ENCODE data around the gene MAML2.

Gene MAML2

GRCh38 chr11:95961758-95962157 is 381.2 kb downstream of the MAML2 start:
- no peaks in the 10 kb centered on the region for H3K36me3 ChIP-seq (ENCODE audit: insufficient read depth, low read length)
- H3K27me3 ChIP-seq (ENCODE audit: insufficient read depth, low read length), result no peaks in the 10 kb centered on the region
- H2AFZ ChIP-seq (ENCODE audit: low read depth, low read length), result no peak overlapping the region
- no peaks in the 10 kb centered on the region for H3K9me3 ChIP-seq (ENCODE audit: low read length)
- no peak overlapping the region for H3K4me3 ChIP-seq (ENCODE audit: low read length)
- no peaks in the 10 kb centered on the region for H3K4me1 ChIP-seq (ENCODE audit: insufficient read depth, low read length)

- H3K4me1 ChIP-seq (ENCODE audit: insufficient read depth, low read length), result no peaks in the 10 kb centered on the region
- no peak overlapping the region for H2AFZ ChIP-seq (ENCODE audit: low read depth, low read length)
Measured at GRCh38 chr11:95950905-95951304, 392.1 kb downstream of the MAML2 start.

GRCh38 chr11:95948637-95949036 is 394.4 kb downstream of the MAML2 start:
- Histone ChIP-seq H3K9me3 (ENCODE audit: low read length) (peaks cover 14% of the 10 kb centered on the region), H3K27me3 (ENCODE audit: insufficient read depth, low read length) (no peaks in the 10 kb centered on the region), H3K4me1 (ENCODE audit: insufficient read depth, low read length) (no peaks in the 10 kb centered on the region), H3K36me3 (ENCODE audit: insufficient read depth, low read length) (no peaks in the 10 kb centered on the region), H2AFZ (ENCODE audit: low read depth, low read length) (no peak overlapping the region), H3K4me3 (ENCODE audit: low read length) (no peak overlapping the region)

More at GRCh38 chr11:95950905-95951304, 392.1 kb downstream of the MAML2 start:
- Histone ChIP-seq H3K9me3 (ENCODE audit: low read length) (peaks cover 8% of the 10 kb centered on the region), H3K36me3 (ENCODE audit: insufficient read depth, low read length) (no peaks in the 10 kb centered on the region), H3K27me3 (ENCODE audit: insufficient read depth, low read length) (no peaks in the 10 kb centered on the region), H3K4me3 (ENCODE audit: low read length) (no peak overlapping the region)

- Histone ChIP-seq H2AFZ (ENCODE audit: low read depth, low read length) (no peak overlapping the region), H3K27me3 (ENCODE audit: insufficient read depth, low read length) (no peaks in the 10 kb centered on the region), H3K9me3 (ENCODE audit: low read length) (peaks cover 14% of the 10 kb centered on the region), H3K36me3 (ENCODE audit: insufficient read depth, low read length) (no peaks in the 10 kb centered on the region), H3K4me3 (ENCODE audit: low read length) (no peak overlapping the region), H3K4me1 (ENCODE audit: insufficient read depth, low read length) (no peaks in the 10 kb centered on the region)
Measured at GRCh38 chr11:95944623-95945022, 398.4 kb downstream of the MAML2 start.

- peaks cover 12% of the 10 kb centered on the region for H3K9me3 ChIP-seq (ENCODE audit: low read length)
- no peaks in the 10 kb centered on the region for H3K36me3 ChIP-seq (ENCODE audit: insufficient read depth, low read length)
- H3K27me3 ChIP-seq (ENCODE audit: insufficient read depth, low read length), result no peaks in the 10 kb centered on the region
- H3K4me3 ChIP-seq (ENCODE audit: low read length), result no peak overlapping the region
- no peak overlapping the region for H2AFZ ChIP-seq (ENCODE audit: low read depth, low read length)
- H3K4me1 ChIP-seq (ENCODE audit: insufficient read depth, low read length), result no peaks in the 10 kb centered on the region
Measured at GRCh38 chr11:95943546-95943945, 399.4 kb downstream of the MAML2 start.

- no peak overlapping the region for H3K4me3 ChIP-seq (ENCODE audit: low read length)
- no peaks in the 10 kb centered on the region for H3K36me3 ChIP-seq (ENCODE audit: insufficient read depth, low read length)
- H3K4me1 ChIP-seq (ENCODE audit: insufficient read depth, low read length), result peaks cover 4% of the 10 kb centered on the region
- no peak overlapping the region for H2AFZ ChIP-seq (ENCODE audit: low read depth, low read length)
- H3K9me3 ChIP-seq (ENCODE audit: low read length), result no peaks in the 10 kb centered on the region
- H3K27me3 ChIP-seq (ENCODE audit: insufficient read depth, low read length), result no peaks in the 10 kb centered on the region
Measured at GRCh38 chr11:95939091-95939490, 403.9 kb downstream of the MAML2 start.

- Histone ChIP-seq H3K27me3 (ENCODE audit: insufficient read depth, low read length) (no peaks in the 10 kb centered on the region), H3K9me3 (ENCODE audit: low read length) (no peaks in the 10 kb centered on the region)
Measured at GRCh38 chr11:95937358-95937757, 405.6 kb downstream of the MAML2 start.

GRCh38 chr11:95933594-95933993 is 409.4 kb downstream of the MAML2 start:
- Histone ChIP-seq H2AFZ (ENCODE audit: low read depth, low read length) (no peak overlapping the region), H3K4me1 (ENCODE audit: insufficient read depth, low read length) (peaks cover 4% of the 10 kb centered on the region), H3K9me3 (ENCODE audit: low read length) (no peaks in the 10 kb centered on the region), H3K36me3 (ENCODE audit: insufficient read depth, low read length) (no peaks in the 10 kb centered on the region), H3K4me3 (ENCODE audit: low read length) (no peak overlapping the region), H3K27me3 (ENCODE audit: insufficient read depth, low read length) (no peaks in the 10 kb centered on the region)

More at GRCh38 chr11:95937358-95937757, 405.6 kb downstream of the MAML2 start:
- H2AFZ ChIP-seq (ENCODE audit: low read depth, low read length), result no peak overlapping the region
- peaks cover 4% of the 10 kb centered on the region for H3K4me1 ChIP-seq (ENCODE audit: insufficient read depth, low read length)
- H3K36me3 ChIP-seq (ENCODE audit: insufficient read depth, low read length), result no peaks in the 10 kb centered on the region
- H3K4me3 ChIP-seq (ENCODE audit: low read length), result no peak overlapping the region

GRCh38 chr11:95931916-95932315 is 411.1 kb downstream of the MAML2 start:
- Histone ChIP-seq H3K4me1 (ENCODE audit: insufficient read depth, low read length) (peaks cover 4% of the 10 kb centered on the region), H3K27me3 (ENCODE audit: insufficient read depth, low read length) (no peaks in the 10 kb centered on the region), H2AFZ (ENCODE audit: low read depth, low read length) (no peak overlapping the region), H3K9me3 (ENCODE audit: low read length) (no peaks in the 10 kb centered on the region), H3K36me3 (ENCODE audit: insufficient read depth, low read length) (no peaks in the 10 kb centered on the region), H3K4me3 (ENCODE audit: low read length) (no peak overlapping the region)

GRCh38 chr11:95930948-95931347 is 412.0 kb downstream of the MAML2 start:
- Histone ChIP-seq H3K9me3 (ENCODE audit: low read length) (no peaks in the 10 kb centered on the region), H3K27me3 (ENCODE audit: insufficient read depth, low read length) (no peaks in the 10 kb centered on the region), H2AFZ (ENCODE audit: low read depth, low read length) (no peak overlapping the region), H3K4me1 (ENCODE audit: insufficient read depth, low read length) (peaks cover 4% of the 10 kb centered on the region), H3K4me3 (ENCODE audit: low read length) (no peak overlapping the region), H3K36me3 (ENCODE audit: insufficient read depth, low read length) (no peaks in the 10 kb centered on the region)

- Histone ChIP-seq H3K4me3 (ENCODE audit: low read length) (no peak overlapping the region), H3K36me3 (ENCODE audit: insufficient read depth, low read length) (no peaks in the 10 kb centered on the region), H3K9me3 (ENCODE audit: low read length) (no peaks in the 10 kb centered on the region), H3K27me3 (ENCODE audit: insufficient read depth, low read length) (no peaks in the 10 kb centered on the region), H3K4me1 (ENCODE audit: insufficient read depth, low read length) (peaks cover 20% of the 10 kb centered on the region), H2AFZ (ENCODE audit: low read depth, low read length) (no peak overlapping the region)
Measured at GRCh38 chr11:95926726-95927125, 416.3 kb downstream of the MAML2 start.

All from neuron (in vitro differentiated cells).